HCT116 (cell line): Measurements from ENCODE around the gene NUDT5. TPM values are rescaled to one million over a fixed set of nuclear protein-coding genes. Genes with fewer than 3 reads are reported as not detected.

Source experiments
- ATAC-seq: fragments of 200-7000 bp; cut with Tn5 transposase; 2 replicates; pipeline ENCODE4 v1.9.1; 2020; ENCODE audit warnings: mild to moderate bottlenecking, moderate library complexity
- BruUV-seq: library from RNA; stranded (reverse); fragments of 400-500 nt; replicated peaks from 2 replicates; lab custom pipeline; 2021; lab: Mats Ljungman, UMichigan
- CTCF ChIA-PET: fragments of 300-600 bp; sonication (Branson Sonifier 250); formaldehyde crosslinking; loops from one replicate; lab custom pipeline; 2021; ENCODE audit warnings: antibody characterized with exemption; lab: Charles Lee
- POLR2A ChIA-PET: fragments of 300-600, 350-600 bp; sonication (Branson Sonifier 250); formaldehyde crosslinking; loops from one replicate; lab custom pipeline; 2021; ENCODE audit warnings: antibody characterized with exemption; lab: Charles Lee
- RAD21 ChIA-PET, 2 experiments: fragments of 300-600 bp; sonication (Branson Sonifier 250); formaldehyde crosslinking; loops; one replicate each; lab custom pipeline; 2023; ENCODE audit warnings: low total read pairs in 2 of 2; ENCODE audit not compliant: uncharacterized antibody in 2 of 2, unreplicated experiment in 2 of 2, low non-redundant PET in 1 of 2; lab: Charles Lee
- DNase-seq: peaks from one replicate; pipeline ENCODE4 v3.0.0-alpha.2; 2010; ENCODE audit warnings: low read depth, low spot score
- H2AFZ ChIP-seq: fragments of 200-600 bp; shearing (Covaris generic), sonication (generic); 2 replicates; pipeline ENCODE4 v1.6.1; 2017; ENCODE audit warnings: low read depth, mixed run types, mixed read lengths, antibody characterized with exemption, low read length; ENCODE audit not compliant: poor library complexity, severe bottlenecking
- H3K27ac ChIP-seq: 2 replicates; pipeline ENCODE4 v1.5.1; 2012; ENCODE audit warnings: low read depth, low read length
- H3K27me3 ChIP-seq: fragments of 200-600 bp; sonication (generic); 2 replicates; pipeline ENCODE4 v1.6.1; 2016; ENCODE audit warnings: mixed run types, low read length, mixed read lengths; ENCODE audit not compliant: insufficient read depth
- H3K36me3 ChIP-seq, 2 experiments: fragments of 200-500 bp in 1 of 2; fragments of 200-600 bp in 1 of 2; sonication (Bioruptor generic) in 1 of 2; sonication (generic) in 1 of 2; 2 replicates each; pipeline versions ENCODE4 v1.5.1 to v1.6.1; 2014 to 2016; ENCODE audit warnings: low read length in 2 of 2, inconsistent platforms in 1 of 2, mixed read lengths in 1 of 2, mixed run types in 1 of 2; ENCODE audit not compliant: insufficient read depth in 2 of 2, control insufficient read depth in 1 of 2
- H3K4me1 ChIP-seq, 2 experiments: fragments of 200-600 bp in 1 of 2; sonication (generic) in 1 of 2; 2 replicates each; pipeline versions ENCODE4 v1.5.1 to v1.6.1; 2012 to 2017; ENCODE audit warnings: low read length in 2 of 2, inconsistent platforms in 1 of 2, mild to moderate bottlenecking in 1 of 2, mixed read lengths in 1 of 2, mixed run types in 1 of 2, moderate library complexity in 1 of 2; ENCODE audit not compliant: insufficient read depth in 2 of 2, control insufficient read depth in 1 of 2
- H3K4me2 ChIP-seq: fragments of 200-600 bp; sonication (generic); 2 replicates; pipeline ENCODE4 v1.6.1; 2017; ENCODE audit warnings: mixed run types, low read length, mixed read lengths
- H3K4me3 ChIP-seq, 2 experiments: fragments of 200-600 bp in 1 of 2; sonication (generic) in 1 of 2; replicated peaks in 1 of 2; 2 replicates each; pipeline ENCODE4 v1.5.1; 2011 to 2016; ENCODE audit warnings: low read length in 2 of 2, control low read depth in 1 of 2, low read depth in 1 of 2, mild to moderate bottlenecking in 1 of 2, mixed read lengths in 1 of 2, mixed run types in 1 of 2
- H3K79me2 ChIP-seq: fragments of 200-600 bp; sonication (generic); 2 replicates; pipeline ENCODE4 v1.6.1; 2017; ENCODE audit warnings: mild to moderate bottlenecking, mixed run types, low read length, moderate library complexity, mixed read lengths; ENCODE audit not compliant: insufficient read depth
- H3K9ac ChIP-seq: fragments of 200-600 bp; sonication (generic); 2 replicates; pipeline ENCODE4 v1.6.1; 2016; ENCODE audit warnings: low read length, mixed read lengths
- H3K9me2 ChIP-seq: fragments of 200-600 bp; sonication (generic), shearing (Covaris generic); 2 replicates; pipeline ENCODE4 v1.6.1; 2017; ENCODE audit warnings: mixed run types, mild to moderate bottlenecking, moderate library complexity; ENCODE audit not compliant: insufficient read depth
- H3K9me3 ChIP-seq, 2 experiments: fragments of 200-500 bp in 1 of 2; fragments of 200-600 bp in 1 of 2; sonication (Bioruptor generic) in 1 of 2; sonication (generic) in 1 of 2; 2 replicates each; pipeline ENCODE4 v1.6.1; 2014 to 2017; ENCODE audit warnings: low read length in 2 of 2, mixed read lengths in 2 of 2, inconsistent platforms in 1 of 2, low read depth in 1 of 2, mild to moderate bottlenecking in 1 of 2, mixed run types in 1 of 2, moderate library complexity in 1 of 2; ENCODE audit not compliant: control insufficient read depth in 1 of 2, insufficient read depth in 1 of 2
- H4K20me1 ChIP-seq: fragments of 200-600 bp; sonication (generic), shearing (Covaris generic); 2 replicates; pipeline ENCODE4 v1.6.1; 2017; ENCODE audit warnings: mixed run types, mild to moderate bottlenecking, moderate library complexity; ENCODE audit not compliant: insufficient read depth
- ATF3 ChIP-seq: IDR thresholded peaks from 2 replicates; pipeline ENCODE4 v1.6.1; 2012
- CBX3 ChIP-seq: IDR thresholded peaks from 2 replicates; pipeline ENCODE4 v1.6.1; 2012; ENCODE audit warnings: low read depth
- EGR1 ChIP-seq: IDR thresholded peaks from 2 replicates; pipeline ENCODE4 v1.6.1; 2012; ENCODE audit warnings: low read depth
- ELF1 ChIP-seq: IDR thresholded peaks from 2 replicates; pipeline ENCODE4 v1.6.1; 2012; ENCODE audit warnings: low read depth, borderline replicate concordance
- EZH2 ChIP-seq: fragments of 200-600 bp; sonication (generic); IDR thresholded peaks from 2 replicates; pipeline ENCODE4 v1.6.1; 2017; ENCODE audit warnings: antibody characterized with exemption, mixed run types
- EZH2phosphoT487 ChIP-seq: fragments of 200-600 bp; IDR thresholded peaks from 2 replicates; pipeline ENCODE4 v1.6.1; 2018; ENCODE audit warnings: antibody characterized with exemption, borderline replicate concordance
- FOSL1 ChIP-seq: IDR thresholded peaks from 2 replicates; pipeline ENCODE4 v1.6.1; 2012; ENCODE audit warnings: low read depth
- JUND ChIP-seq: IDR thresholded peaks from 2 replicates; pipeline ENCODE4 v1.6.1; 2012
- MAX ChIP-seq: IDR thresholded peaks from 2 replicates; pipeline ENCODE4 v1.6.1; 2012
- POLR2A ChIP-seq: IDR thresholded peaks from 2 replicates; pipeline ENCODE4 v1.7.0; 2011; ENCODE audit warnings: borderline replicate concordance; ENCODE audit not compliant: insufficient read depth, insufficient read length; ENCODE audit errors: extremely low read depth
- POLR2AphosphoS5 ChIP-seq: IDR thresholded peaks from 2 replicates; pipeline ENCODE4 v1.6.1; 2011; ENCODE audit warnings: mild to moderate bottlenecking, low read depth, low read length, moderate library complexity
- RAD21 ChIP-seq: IDR thresholded peaks from 2 replicates; pipeline ENCODE4 v1.6.1; 2012; ENCODE audit warnings: low read depth, mild to moderate bottlenecking
- REST ChIP-seq: IDR thresholded peaks from 2 replicates; pipeline ENCODE4 v1.6.1; 2012; ENCODE audit warnings: low read depth
- SIN3A ChIP-seq: IDR thresholded peaks from 2 replicates; pipeline ENCODE4 v1.6.1; 2012; ENCODE audit warnings: low read depth
- SP1 ChIP-seq: IDR thresholded peaks from 2 replicates; pipeline ENCODE4 v1.6.1; 2012; ENCODE audit warnings: low read depth
- SRF ChIP-seq: IDR thresholded peaks from 2 replicates; pipeline ENCODE4 v1.6.1; 2012; ENCODE audit warnings: low read depth
- TCF7L2 ChIP-seq: IDR thresholded peaks from 2 replicates; pipeline ENCODE4 v1.7.0; 2011; ENCODE audit warnings: borderline replicate concordance, inconsistent platforms; ENCODE audit not compliant: insufficient read depth, insufficient read length; ENCODE audit errors: extremely low read depth
- YY1 ChIP-seq: IDR thresholded peaks from 2 replicates; pipeline ENCODE4 v1.6.1; 2011; ENCODE audit warnings: low read length, low read depth, moderate library complexity, mild to moderate bottlenecking; ENCODE audit not compliant: insufficient replicate concordance; ENCODE audit errors: extremely low read depth
- ZBTB33 ChIP-seq: IDR thresholded peaks from 2 replicates; pipeline ENCODE4 v1.6.1; 2011; ENCODE audit warnings: mild to moderate bottlenecking, low read length, moderate library complexity; ENCODE audit not compliant: insufficient replicate concordance; ENCODE audit errors: extremely low read depth
- ZFX ChIP-seq: fragments of 450-650 bp; IDR thresholded peaks from 2 replicates; pipeline ENCODE4 v1.6.1; 2017
- ZNF274 ChIP-seq: fragments of 200-500 bp; sonication (Bioruptor generic); IDR thresholded peaks from 2 replicates; pipeline ENCODE4 v1.6.1; 2014; ENCODE audit warnings: mild to moderate bottlenecking, low read depth, low read length, inconsistent platforms
- intact Hi-C: fragments of 100-400 bp; cut with micrococcal nuclease; formaldehyde crosslinking; loops from 2 replicates; pipeline ENCODE4 v1.10.0; 2022
- total RNA-seq: library from RNA; stranded (reverse); gene quantifications from one replicate; pipeline ENCODE4 v1.2.1, GENCODE V29; 2021; ENCODE audit not compliant: unreplicated experiment

Gene NUDT5
- total RNA-seq, 1 experiment from 2014 or later: 101 TPM

- H3K36me3 ChIP-seq: 0 out of 4 replicates have a peak, but pooled peaks cover 0 to 2% of the 10 kb centered on the region in 2 experiments
- peak within 1 kb of the TSS; percentile 90 for H3K27ac ChIP-seq
- ChIA-PET RAD21 (interaction anchor here in 1 of 2 experiments (0.7 kb wide), 1 partner anchor 41 kb away, joined by 3 read pairs; no protein-coding TSS in a partner anchor), CTCF (interaction anchor here (1.2 kb wide), 4 partner anchors 10 to 579 kb away, joined by 3 to 9 read pairs (median 3); partner anchors contain the start of gene UPF2), POLR2A (interaction anchor here (0.8 kb wide), 1 partner anchor 66 kb away, joined by 3 read pairs; the partner anchor contains the start of genes CDC123 and NUDT5)
- no peaks in the 10 kb centered on the region for H3K9me2 ChIP-seq
- intact Hi-C loops: loop anchor here (2.0 kb wide), 1 partner anchor 335 kb away; no protein-coding TSS in a partner anchor
- peak within 1 kb of the TSS; percentile 58 for H2AFZ ChIP-seq
- peaks cover 2 to 22% of the 10 kb centered on the region in 2 experiments; a peak in 3 of 4 replicates for H3K4me1 ChIP-seq
- H3K27me3 ChIP-seq: no peaks in the 10 kb centered on the region
- no peaks in the 10 kb centered on the region for H4K20me1 ChIP-seq
- peaks cover 20% of the 10 kb centered on the region for H3K79me2 ChIP-seq
- no TSS peak for BruUV-seq
- peak within 1 kb of the TSS; percentile 64 to 73 for H3K4me3 ChIP-seq
- H3K9ac ChIP-seq: peak within 1 kb of the TSS; percentile 76
- no peaks in the 10 kb centered on the region for H3K9me3 ChIP-seq
- DNase-seq (peak; percentile 73), ATAC-seq (peak; percentile 90)
- H3K4me2 ChIP-seq: peak within 1 kb of the TSS; percentile 84
- TF ChIP-seq FOSL1 (no peak), RAD21 (no peak), SIN3A (no peak; the same call in none of the 2 replicates), POLR2A (peak; percentile 9), SP1 (peak; percentile 11; the same call in 1 of the 2 replicates), ELF1 (no peak), YY1 (no peak), REST (no peak), EZH2phosphoT487 (no peak), ZNF274 (no peak), ZBTB33 (no peak), SRF (no peak), ATF3 (no peak), MAX (peak; percentile 32; the same call in 1 of the 2 replicates), JUND (no peak), CBX3 (no peak), EGR1 (no peak), ZFX (peak; percentile 85), TCF7L2 (no peak), POLR2AphosphoS5 (peak; percentile 69), EZH2 (no peak)
Measured at GRCh38 chr10:12129222-12130111, 66.2 kb downstream of the NUDT5 start, which contains the start of gene SEC61A2. SEC61A2 (plus strand) TSS chr10:12129677; CDS start chr10:12129788, 111 bp downstream.
